Stimulated activated naive CD4-positive, alpha-beta T cell (primary cell): ENCODE results near the gene KLRF1.
A peak's percentile ranks its signal among the peaks of the same experiment; 100 is the strongest.

Source experiments
- DNase-seq, 6 experiments: peaks; one replicate each; lab custom pipeline; 2025; lab: John Stamatoyannopoulos, UW

KLRF1 gene, protein sequence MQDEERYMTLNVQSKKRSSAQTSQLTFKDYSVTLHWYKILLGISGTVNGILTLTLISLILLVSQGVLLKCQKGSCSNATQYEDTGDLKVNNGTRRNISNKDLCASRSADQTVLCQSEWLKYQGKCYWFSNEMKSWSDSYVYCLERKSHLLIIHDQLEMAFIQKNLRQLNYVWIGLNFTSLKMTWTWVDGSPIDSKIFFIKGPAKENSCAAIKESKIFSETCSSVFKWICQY

GRCh38 chr12:9827209-9827888 lies at the start of gene KLRF1:
KLRF1 (plus strand) TSS chr12:9827481; CDS start chr12:9827545, 64 bp downstream.
- no peak for DNase-seq

GRCh38 chr12:9779209-9779608 lies 48.1 kb upstream of the KLRF1 start:
- no peak for DNase-seq

GRCh38 chr12:9781360-9781759 lies 45.9 kb upstream of the KLRF1 start:
- DNase-seq = peak in 1 of 6 experiments; percentile 19

DNA sequence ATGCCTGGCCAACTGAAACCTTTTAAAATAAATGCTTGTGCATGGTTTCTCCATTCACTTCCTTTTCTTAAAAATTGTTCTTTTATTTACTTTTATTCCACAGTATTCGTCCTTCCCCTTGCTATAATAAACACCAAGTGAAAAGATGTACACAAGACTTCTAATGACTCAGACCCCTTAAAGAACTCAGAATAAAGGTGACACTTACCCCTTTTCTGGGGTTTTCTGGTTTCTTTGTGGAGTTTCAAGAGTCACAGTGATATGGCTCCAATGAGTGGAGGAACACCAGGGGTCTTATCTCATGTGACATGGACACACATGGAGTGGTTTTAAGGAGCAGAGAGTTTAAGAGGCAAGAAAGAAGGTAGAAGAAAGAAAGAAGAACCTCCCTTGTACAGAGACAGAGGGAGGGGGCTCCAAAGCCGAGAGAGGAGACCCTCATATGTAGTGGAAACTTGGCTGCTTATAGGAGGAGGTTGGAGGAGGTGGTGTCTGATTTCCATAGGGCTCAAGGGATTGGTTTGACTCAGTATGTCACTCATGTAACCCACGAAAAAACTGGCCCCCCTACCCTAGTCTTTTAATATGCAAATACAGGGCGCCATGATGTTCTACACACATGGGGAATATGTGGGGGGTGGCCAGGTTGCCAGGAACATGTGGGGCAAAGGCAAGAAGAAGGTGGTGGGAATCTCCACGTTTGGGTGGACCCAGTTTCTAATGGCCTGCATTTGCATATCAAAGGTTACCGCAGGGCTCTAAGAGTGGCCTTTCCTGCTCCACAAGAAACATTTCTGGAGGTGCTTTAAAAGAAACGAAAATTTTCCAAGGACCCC lies 44.5 kb upstream of the KLRF1 start:
- no peak for DNase-seq

- DNase-seq = no peak
Measured at GRCh38 chr12:9784326-9784725, 43.0 kb upstream of the KLRF1 start.

DNA sequence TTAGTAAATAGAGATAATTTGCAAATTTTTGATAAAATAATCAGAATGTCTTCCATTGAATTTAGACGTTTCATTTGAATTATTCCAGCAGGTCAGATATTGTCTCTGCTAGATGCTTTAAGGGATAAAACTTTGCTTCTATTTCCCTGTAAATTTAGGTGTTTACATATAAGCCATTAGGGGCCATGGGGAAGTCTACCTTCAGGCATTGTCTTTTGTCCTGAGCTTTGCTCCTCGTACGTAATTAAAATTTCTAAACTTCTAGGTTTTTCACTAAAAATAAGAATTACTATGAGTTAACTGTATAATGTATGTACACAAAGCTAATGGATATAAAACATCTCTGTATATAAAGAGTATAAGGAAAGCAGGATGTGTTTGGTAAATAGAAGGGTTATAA lies 42.5 kb upstream of the KLRF1 start:
- DNase-seq = no peak

- DNase-seq = no peak
Measured at GRCh38 chr12:9786726-9787717, 40.3 kb upstream of the KLRF1 start.

DNA sequence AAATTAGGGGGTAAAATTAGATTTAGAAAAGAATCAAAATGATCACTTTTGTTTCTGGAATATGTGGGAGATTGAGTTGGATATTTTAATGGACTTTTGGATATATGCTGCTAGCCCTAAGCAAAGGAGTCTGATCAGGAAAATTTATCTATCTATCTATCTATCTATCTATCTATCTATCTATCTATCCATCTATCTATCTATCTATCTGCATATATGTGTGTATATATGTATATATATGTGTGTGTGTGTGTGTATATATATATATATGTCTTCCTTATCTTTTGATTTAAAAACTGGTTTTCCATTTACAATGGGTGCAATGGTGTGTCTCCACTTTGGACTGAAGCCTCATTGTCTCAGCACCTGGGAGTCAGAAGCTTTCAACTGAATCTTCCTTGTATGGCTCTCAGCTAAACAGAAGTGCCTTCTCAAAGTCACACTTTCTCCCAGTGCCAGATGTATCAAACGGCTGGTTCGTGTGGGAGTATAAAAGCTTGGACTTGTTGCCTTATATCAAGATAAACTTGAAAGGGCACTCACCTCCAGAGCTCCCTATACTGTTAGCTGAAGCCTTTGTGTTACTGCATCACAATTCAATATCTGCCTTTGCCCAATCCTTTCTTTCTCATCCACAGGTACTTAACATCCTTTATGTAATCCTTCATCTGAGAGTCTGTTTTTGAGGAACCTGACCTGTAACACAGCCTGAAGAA lies 34.9 kb upstream of the KLRF1 start:
- DNase-seq = no peak

GRCh38 chr12:9792961-9793617 lies 34.2 kb upstream of the KLRF1 start:
- DNase-seq = no peak

- DNase-seq = peak in 3 of 6 experiments; percentile 35 to 50 (median 46)
Measured at GRCh38 chr12:9793779-9794395, 33.4 kb upstream of the KLRF1 start.

GRCh38 chr12:9794484-9795093 lies 32.7 kb upstream of the KLRF1 start:
- no peak for DNase-seq

- no peak for DNase-seq
Measured at GRCh38 chr12:9795945-9796344, 31.3 kb upstream of the KLRF1 start.

DNA sequence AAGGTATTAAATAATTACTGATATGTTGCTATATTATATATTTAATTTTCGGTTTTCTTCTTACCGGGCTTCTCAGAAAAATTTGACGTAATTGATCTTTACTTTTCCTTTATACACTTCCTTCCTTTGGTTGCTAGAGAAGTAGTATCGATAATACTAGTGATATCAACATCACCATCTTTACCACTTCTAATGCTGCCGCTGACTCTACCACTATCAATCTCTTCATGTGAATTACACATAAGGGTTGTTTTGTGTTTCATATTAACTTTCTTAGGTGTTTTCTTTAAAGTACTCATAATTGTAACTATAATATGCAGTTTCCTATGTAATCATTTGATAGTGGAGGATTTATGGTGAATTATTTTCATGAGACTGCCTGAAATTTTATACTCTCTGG lies 30.9 kb upstream of the KLRF1 start:
- peak in 4 of 6 experiments; percentile 3 to 31 (median 10) for DNase-seq

DNA sequence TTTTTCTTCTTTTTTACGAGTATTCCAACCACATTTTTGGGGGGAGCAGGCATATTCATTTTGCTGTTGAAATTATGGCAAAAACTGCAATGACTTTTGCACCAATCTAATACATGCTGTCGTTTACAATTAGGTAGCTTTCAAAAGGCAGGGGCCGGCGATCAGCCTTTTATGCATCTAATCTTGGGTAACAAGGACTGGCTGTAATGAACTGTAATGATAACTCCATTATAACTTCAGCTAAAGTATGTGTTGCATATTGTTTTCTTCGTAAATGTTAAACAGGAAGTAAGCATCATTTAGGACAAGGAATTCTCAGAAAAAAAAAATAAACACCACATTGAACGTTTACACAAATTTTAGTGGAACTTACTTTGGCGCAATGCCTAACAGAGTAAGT lies 30.3 kb upstream of the KLRF1 start:
- no peak for DNase-seq

GRCh38 chr12:9797722-9798619 lies 29.3 kb upstream of the KLRF1 start:
- peak in 5 of 6 experiments; percentile 53 to 73 (median 55) for DNase-seq

- no peak for DNase-seq
Measured at GRCh38 chr12:9799961-9800360, 27.3 kb upstream of the KLRF1 start.

DNA sequence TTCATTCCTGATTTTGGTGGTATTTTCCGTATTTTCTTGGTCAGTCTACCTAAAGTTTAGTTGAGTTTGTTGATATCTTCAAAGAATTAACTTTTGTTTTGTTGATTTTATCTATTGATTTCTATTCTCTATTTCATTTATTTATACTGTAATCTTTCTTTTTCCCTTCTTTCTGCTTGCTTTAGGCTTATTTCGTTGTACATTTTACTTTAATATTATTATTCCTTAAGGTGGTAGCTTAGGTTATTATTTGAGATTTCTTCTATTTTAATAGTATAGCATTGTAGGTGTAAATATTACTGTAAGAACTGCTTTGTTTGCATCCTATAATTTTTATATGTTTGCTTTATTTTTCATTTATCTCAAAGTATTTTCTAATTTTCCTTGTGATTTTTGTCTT lies 21.4 kb upstream of the KLRF1 start:
- DNase-seq = no peak

- no peak for DNase-seq
Measured at GRCh38 chr12:9806714-9807113, 20.6 kb upstream of the KLRF1 start.
